ENCODE measurements around the gene MBD5.

Gene MBD5

GRCh38 chr2:148023861-148024260 lies 3.0 kb downstream of the MBD5 start:
- no peak for DNase-seq

GRCh38 chr2:148026573-148026972 lies 5.7 kb downstream of the MBD5 start:
- DNase-seq: no peak

GRCh38 chr2:148027822-148028221 lies 6.9 kb downstream of the MBD5 start:
- no peak for DNase-seq

- DNase-seq: no peak
Observed at GRCh38 chr2:148028781-148029180, 7.9 kb downstream of the MBD5 start.

GRCh38 chr2:148031152-148031551 lies 10.3 kb downstream of the MBD5 start:
- no peak for DNase-seq

GRCh38 chr2:148032215-148032614 lies 11.3 kb downstream of the MBD5 start:
- no peak for DNase-seq

GRCh38 chr2:148039783-148040182 lies 18.9 kb downstream of the MBD5 start:
- no peak for DNase-seq

- DNase-seq: no peak
Observed at GRCh38 chr2:148042219-148042618, 21.3 kb downstream of the MBD5 start.

- DNase-seq: no peak
Observed at GRCh38 chr2:148044322-148044721, 23.4 kb downstream of the MBD5 start.

- no peak for DNase-seq
Observed at GRCh38 chr2:148046802-148047201, 25.9 kb downstream of the MBD5 start.

- no peak for DNase-seq
Observed at GRCh38 chr2:148048475-148049221, 27.8 kb downstream of the MBD5 start.

- DNase-seq: no peak
Observed at GRCh38 chr2:148049284-148049683, 28.4 kb downstream of the MBD5 start.

- DNase-seq: no peak
Observed at GRCh38 chr2:148052687-148053086, 31.8 kb downstream of the MBD5 start.

GRCh38 chr2:148058641-148059040 lies 37.8 kb downstream of the MBD5 start:
- no peak for DNase-seq

GRCh38 chr2:148063633-148064032 lies 42.7 kb downstream of the MBD5 start:
- DNase-seq: no peak

GRCh38 chr2:148065936-148066335 lies 45.0 kb downstream of the MBD5 start:
- no peak for DNase-seq

- no peak for DNase-seq
Observed at GRCh38 chr2:148067801-148068200, 46.9 kb downstream of the MBD5 start.

GRCh38 chr2:148071351-148071750 lies 50.5 kb downstream of the MBD5 start:
- no peak for DNase-seq

- DNase-seq: no peak
Observed at GRCh38 chr2:148096012-148096411, 75.1 kb downstream of the MBD5 start.

GRCh38 chr2:148102641-148103040 lies 81.8 kb downstream of the MBD5 start:
- no peak for DNase-seq

- no peak for DNase-seq
Observed at GRCh38 chr2:148103946-148104345, 83.1 kb downstream of the MBD5 start.

GRCh38 chr2:148106331-148106730 lies 85.4 kb downstream of the MBD5 start:
- no peak for DNase-seq

- no peak for DNase-seq
Observed at GRCh38 chr2:148108385-148108784, 87.5 kb downstream of the MBD5 start.

GRCh38 chr2:148110184-148110583 lies 89.3 kb downstream of the MBD5 start:
- no peak for DNase-seq

GRCh38 chr2:148122788-148123187 lies 101.9 kb downstream of the MBD5 start:
- no peak for DNase-seq
